ENCODE results near the gene OSR1. TPM values are rescaled to one million over a fixed set of nuclear protein-coding genes. Genes with fewer than 3 reads are reported as not detected.
A peak's percentile ranks its signal among the peaks of the same experiment; 100 is the strongest.

Gene OSR1
- total RNA-seq, 1 donor from 2014 or later: 10.4 TPM

DNA sequence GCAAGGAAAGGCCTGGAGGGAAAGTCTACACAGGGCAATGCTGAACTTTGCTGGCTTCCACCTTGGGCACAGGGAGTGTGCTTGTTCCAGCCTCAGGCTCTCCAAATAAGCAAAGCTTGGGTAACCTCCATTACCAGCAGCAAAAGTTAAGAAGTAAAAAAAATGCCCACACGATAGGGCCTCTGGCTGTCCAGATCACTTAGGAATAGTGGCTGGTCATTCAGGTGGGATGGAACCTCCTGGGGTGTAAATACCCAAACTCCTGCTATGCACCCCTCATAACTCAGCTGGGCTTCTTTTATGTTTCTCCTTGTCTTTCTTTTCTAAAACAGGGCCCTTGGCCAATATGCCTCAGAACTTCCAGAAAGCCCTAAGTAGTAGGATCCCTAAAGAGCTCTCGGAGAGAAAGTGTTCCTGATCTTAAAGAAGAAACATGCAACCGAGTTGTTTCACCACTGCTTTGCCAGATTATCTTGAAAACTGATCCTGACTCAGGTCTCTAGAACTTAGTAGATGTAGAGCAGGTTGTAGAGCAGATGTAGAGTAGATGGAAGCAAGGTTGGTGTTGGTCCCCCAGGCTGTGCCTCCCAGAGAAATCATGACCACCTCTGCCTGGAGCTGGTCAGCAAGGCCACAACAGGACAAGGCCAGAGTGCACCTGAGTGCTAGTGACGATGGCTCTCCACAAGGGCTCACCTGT, 2.0 kb upstream of the OSR1 start:
- peak overlapping the region in 1 of 3 donors; percentile 22 for H3K4me3 ChIP-seq (ENCODE audit: low read length in 3 of 3)
- H3K27me3 ChIP-seq (ENCODE audit: control insufficient read depth in 3 of 3, insufficient read depth in 3 of 3, low read length in 3 of 3): peaks cover 19 to 33% (median 26%) of the 10 kb centered on the region in 3 donors
- H3K4me1 ChIP-seq (ENCODE audit: control insufficient read depth in 3 of 3, insufficient read depth in 3 of 3, low read length in 3 of 3): peaks cover 26 to 39% (median 36%) of the 10 kb centered on the region in 3 donors
- no peaks in the 10 kb centered on the region for H3K9me3 ChIP-seq (ENCODE audit: control insufficient read depth in 3 of 3, low read length in 3 of 3)
- no peak overlapping the region for H3K27ac ChIP-seq (ENCODE audit: low read depth, low read length)
- no peak overlapping the region for H3K9ac ChIP-seq (ENCODE audit: low read depth in 1 of 3, low read length in 3 of 3)
- no peaks in the 10 kb centered on the region for H3K36me3 ChIP-seq (ENCODE audit: control insufficient read depth in 3 of 3, insufficient read depth in 3 of 3, low read length in 3 of 3)

DNA sequence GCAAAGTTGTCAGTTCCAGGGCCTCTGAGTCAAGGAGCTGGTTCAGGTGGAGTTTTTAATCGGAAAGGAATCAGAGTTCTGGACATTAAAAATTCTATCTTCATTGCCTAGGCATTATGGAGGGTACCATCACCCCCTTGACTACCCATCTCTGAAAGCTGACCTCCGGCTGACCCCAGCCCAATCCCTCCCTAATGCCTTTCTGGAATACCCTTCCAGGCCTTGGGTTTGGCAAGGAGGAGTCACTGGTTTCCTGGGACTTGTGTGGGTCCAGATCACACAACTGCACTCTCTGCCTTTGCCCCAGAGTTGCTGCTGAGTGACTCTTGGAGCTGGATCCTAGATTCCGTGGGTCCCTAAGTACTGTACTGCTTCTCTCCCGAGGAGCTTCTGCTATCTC, 1.0 kb upstream of the OSR1 start:
- Histone ChIP-seq H3K27me3 (ENCODE audit: control insufficient read depth in 3 of 3, insufficient read depth in 3 of 3, low read length in 3 of 3) (peaks cover 22 to 37% (median 33%) of the 10 kb centered on the region in 3 donors), H3K27ac (ENCODE audit: low read depth, low read length) (no peak overlapping the region)

DNA sequence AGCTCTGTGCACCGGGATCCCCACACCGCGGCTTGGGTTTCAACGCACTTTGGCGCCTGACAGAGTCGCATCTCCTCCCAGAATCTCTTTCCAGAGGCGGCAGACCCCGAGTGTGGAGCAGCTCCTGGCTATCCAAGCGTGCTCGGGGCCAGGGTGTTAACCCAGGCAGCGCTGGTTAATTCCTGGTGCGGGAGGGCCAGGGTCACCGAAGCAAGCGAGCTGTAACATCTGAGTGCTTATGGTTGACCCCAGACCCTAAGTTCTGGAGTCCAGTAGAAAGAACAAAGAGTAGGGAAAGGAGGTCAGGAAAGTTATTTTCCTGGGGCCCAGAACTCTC, 566 bp upstream of the OSR1 start:
- Histone ChIP-seq H3K27ac (ENCODE audit: low read depth, low read length) (peak overlapping the region; percentile 21), H3K36me3 (ENCODE audit: control insufficient read depth in 3 of 3, insufficient read depth in 3 of 3, low read length in 3 of 3) (no peaks in the 10 kb centered on the region), H3K9me3 (ENCODE audit: control insufficient read depth in 3 of 3, low read length in 3 of 3) (no peaks in the 10 kb centered on the region), H3K27me3 (ENCODE audit: control insufficient read depth in 3 of 3, insufficient read depth in 3 of 3, low read length in 3 of 3) (peaks cover 22 to 37% (median 35%) of the 10 kb centered on the region in 3 donors), H3K4me3 (ENCODE audit: low read length in 3 of 3) (peak overlapping the region; percentile 66 to 71 (median 71)), H3K4me1 (ENCODE audit: control insufficient read depth in 3 of 3, insufficient read depth in 3 of 3, low read length in 3 of 3) (peaks cover 26 to 49% (median 40%) of the 10 kb centered on the region in 3 donors), H3K9ac (ENCODE audit: low read depth in 1 of 3, low read length in 3 of 3) (peak overlapping the region; percentile 65 to 79 (median 66))

More for the DNA sequence above, 1.0 kb upstream of the OSR1 start:
- H3K36me3 ChIP-seq (ENCODE audit: control insufficient read depth in 3 of 3, insufficient read depth in 3 of 3, low read length in 3 of 3): no peaks in the 10 kb centered on the region
- peaks cover 26 to 48% (median 40%) of the 10 kb centered on the region in 3 donors for H3K4me1 ChIP-seq (ENCODE audit: control insufficient read depth in 3 of 3, insufficient read depth in 3 of 3, low read length in 3 of 3)
- H3K9me3 ChIP-seq (ENCODE audit: control insufficient read depth in 3 of 3, low read length in 3 of 3): no peaks in the 10 kb centered on the region
- H3K4me3 ChIP-seq (ENCODE audit: low read length in 3 of 3): no peak overlapping the region
- no peak overlapping the region for H3K9ac ChIP-seq (ENCODE audit: low read depth in 1 of 3, low read length in 3 of 3)

DNA sequence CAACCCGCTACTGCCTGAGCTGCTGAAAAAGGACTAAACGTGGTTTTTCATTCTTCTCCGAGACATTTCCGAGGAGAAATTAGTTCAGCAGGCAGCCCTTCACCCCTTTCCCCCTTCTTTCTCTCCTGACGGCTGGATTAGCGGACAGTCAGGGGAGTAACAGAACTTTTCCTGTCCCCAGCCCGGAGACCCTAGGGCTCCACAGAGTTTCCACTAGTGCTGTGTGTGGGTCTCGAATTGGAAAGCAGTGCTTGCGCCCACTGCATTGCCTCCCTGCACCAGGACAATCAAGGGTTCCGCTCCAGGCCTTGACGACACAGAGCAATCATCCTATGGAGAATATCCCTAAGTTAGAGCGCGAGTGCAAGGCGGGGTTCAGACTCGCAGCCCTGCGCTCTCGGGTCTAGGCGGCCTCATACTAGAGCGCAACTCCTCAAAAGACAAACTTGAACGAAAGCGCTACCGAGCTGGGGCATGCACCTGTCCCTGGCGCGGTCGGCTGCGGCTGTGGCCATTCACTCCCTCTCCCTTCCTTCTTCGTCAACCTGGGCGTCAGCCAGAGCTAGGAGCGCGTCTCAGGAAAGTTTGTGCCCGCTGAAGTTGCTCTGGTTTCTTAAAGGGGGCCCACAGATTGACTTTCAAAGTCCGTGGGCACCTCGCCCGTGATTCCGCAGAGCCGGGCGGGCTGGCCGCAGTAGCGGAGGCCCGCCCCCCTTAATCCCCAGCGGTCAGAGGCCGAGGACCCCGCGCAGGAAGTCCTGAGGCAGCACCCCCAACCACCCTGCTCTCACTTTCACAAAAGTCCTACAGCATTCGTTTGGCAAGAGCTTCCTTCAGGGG, 801 bp downstream of the OSR1 start:
- H3K4me3 ChIP-seq (ENCODE audit: low read length in 3 of 3): peak overlapping the region; percentile 83 to 86 (median 84)
- peaks cover 22 to 42% (median 36%) of the 10 kb centered on the region in 3 donors for H3K4me1 ChIP-seq (ENCODE audit: control insufficient read depth in 3 of 3, insufficient read depth in 3 of 3, low read length in 3 of 3)
- H3K9ac ChIP-seq (ENCODE audit: low read depth in 1 of 3, low read length in 3 of 3): peak overlapping the region; percentile 74 to 83 (median 77)
- H3K27ac ChIP-seq (ENCODE audit: low read depth, low read length): peak overlapping the region; percentile 55
- no peaks in the 10 kb centered on the region for H3K36me3 ChIP-seq (ENCODE audit: control insufficient read depth in 3 of 3, insufficient read depth in 3 of 3, low read length in 3 of 3)
- H3K27me3 ChIP-seq (ENCODE audit: control insufficient read depth in 3 of 3, insufficient read depth in 3 of 3, low read length in 3 of 3): peaks cover 22 to 41% (median 37%) of the 10 kb centered on the region in 3 donors
- H3K9me3 ChIP-seq (ENCODE audit: control insufficient read depth in 3 of 3, low read length in 3 of 3): no peaks in the 10 kb centered on the region

DNA sequence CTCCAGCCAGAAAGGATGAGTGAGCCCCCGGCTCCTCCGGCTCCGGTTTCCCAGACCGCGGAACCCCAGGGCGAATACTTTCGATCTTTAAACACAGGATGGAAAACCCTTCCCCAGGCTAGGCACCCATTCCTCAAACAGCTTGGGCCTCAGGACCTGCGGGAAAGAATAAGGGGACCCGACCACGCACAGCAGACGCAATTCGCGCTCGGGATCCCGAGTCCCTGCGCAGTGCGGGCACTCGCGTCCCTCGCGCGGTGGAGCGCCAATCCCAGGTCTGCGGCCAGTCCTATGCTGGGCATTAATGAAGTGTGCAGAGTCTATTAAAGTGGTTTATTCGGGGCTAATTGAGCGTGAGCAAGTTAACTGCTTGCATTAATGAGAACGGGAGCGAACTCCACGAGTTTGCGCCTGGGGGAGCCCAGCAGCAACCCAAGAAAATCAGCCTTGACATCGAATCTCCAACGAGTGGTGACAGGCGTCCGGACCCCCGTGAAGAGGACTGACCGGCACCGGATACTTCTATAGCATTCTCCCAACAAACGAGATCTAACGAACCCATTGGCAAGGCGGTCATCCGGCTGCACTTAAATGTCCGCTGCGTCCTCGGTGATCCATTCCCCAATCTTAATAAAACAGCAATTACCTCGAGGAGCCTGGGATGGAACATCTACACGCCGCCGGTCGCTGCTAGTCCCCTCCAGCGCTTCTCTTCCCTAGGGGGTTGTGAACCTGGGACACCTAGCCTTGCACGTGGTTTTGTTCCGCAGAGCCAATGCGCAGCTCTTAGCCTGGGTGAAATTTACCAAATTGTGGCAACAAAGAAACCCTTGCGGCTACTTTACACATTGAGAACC, 1.6 kb downstream of the OSR1 start:
- H3K27ac ChIP-seq (ENCODE audit: low read depth, low read length): no peak overlapping the region
- H3K36me3 ChIP-seq (ENCODE audit: control insufficient read depth in 3 of 3, insufficient read depth in 3 of 3, low read length in 3 of 3): peaks cover 0 to 6% (median 5%) of the 10 kb centered on the region in 3 donors
- H3K9ac ChIP-seq (ENCODE audit: low read depth in 1 of 3, low read length in 3 of 3): peak overlapping the region; percentile 74 to 83 (median 77)
- H3K4me1 ChIP-seq (ENCODE audit: control insufficient read depth in 3 of 3, insufficient read depth in 3 of 3, low read length in 3 of 3): peaks cover 19 to 39% (median 36%) of the 10 kb centered on the region in 3 donors
- H3K4me3 ChIP-seq (ENCODE audit: low read length in 3 of 3): peak overlapping the region; percentile 83 to 86 (median 84)
- no peaks in the 10 kb centered on the region for H3K9me3 ChIP-seq (ENCODE audit: control insufficient read depth in 3 of 3, low read length in 3 of 3)
- H3K27me3 ChIP-seq (ENCODE audit: control insufficient read depth in 3 of 3, insufficient read depth in 3 of 3, low read length in 3 of 3): peaks cover 26 to 41% (median 37%) of the 10 kb centered on the region in 3 donors

DNA sequence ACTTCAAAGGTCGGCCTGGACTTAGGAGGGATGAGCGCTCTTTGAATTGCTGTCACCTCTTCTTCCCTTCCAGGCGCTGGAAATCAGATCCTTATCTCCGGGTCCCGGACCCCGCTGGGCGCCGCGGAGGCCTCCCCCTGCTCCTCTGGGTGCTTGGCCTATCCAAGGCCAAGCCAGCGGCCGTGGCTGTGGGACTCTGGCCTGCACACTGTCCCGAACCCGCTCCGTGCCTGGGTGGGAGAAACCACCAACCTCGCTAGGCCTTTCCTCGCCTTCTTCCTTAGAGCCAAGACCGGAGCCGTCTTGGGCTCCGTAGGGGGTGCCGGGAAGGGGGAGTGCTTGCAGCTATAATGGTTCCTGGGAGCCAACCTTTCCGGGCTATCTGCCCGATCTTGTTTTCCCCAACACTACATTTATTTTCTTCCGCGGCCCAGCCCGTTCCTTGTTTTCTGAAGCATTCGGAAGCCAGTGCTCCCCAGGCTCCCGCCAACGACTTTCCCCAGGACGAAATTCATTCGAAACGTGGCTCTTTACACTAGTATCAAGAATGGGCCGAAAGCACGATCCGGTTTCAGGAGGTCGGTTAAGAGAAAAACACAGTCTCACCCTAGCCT, 2.4 kb downstream of the OSR1 start:
- Histone ChIP-seq H3K9ac (ENCODE audit: low read depth in 1 of 3, low read length in 3 of 3) (peak overlapping the region in 1 of 3 donors; percentile 54), H3K4me3 (ENCODE audit: low read length in 3 of 3) (peak overlapping the region in 1 of 3 donors; percentile 84), H3K4me1 (ENCODE audit: control insufficient read depth in 3 of 3, insufficient read depth in 3 of 3, low read length in 3 of 3) (peaks cover 17 to 32% (median 29%) of the 10 kb centered on the region in 3 donors), H3K27me3 (ENCODE audit: control insufficient read depth in 3 of 3, insufficient read depth in 3 of 3, low read length in 3 of 3) (peaks cover 20 to 37% (median 33%) of the 10 kb centered on the region in 3 donors), H3K9me3 (ENCODE audit: control insufficient read depth in 3 of 3, low read length in 3 of 3) (no peaks in the 10 kb centered on the region), H3K27ac (ENCODE audit: low read depth, low read length) (no peak overlapping the region), H3K36me3 (ENCODE audit: control insufficient read depth in 3 of 3, insufficient read depth in 3 of 3, low read length in 3 of 3) (peaks cover 0 to 6% (median 5%) of the 10 kb centered on the region in 3 donors)

DNA sequence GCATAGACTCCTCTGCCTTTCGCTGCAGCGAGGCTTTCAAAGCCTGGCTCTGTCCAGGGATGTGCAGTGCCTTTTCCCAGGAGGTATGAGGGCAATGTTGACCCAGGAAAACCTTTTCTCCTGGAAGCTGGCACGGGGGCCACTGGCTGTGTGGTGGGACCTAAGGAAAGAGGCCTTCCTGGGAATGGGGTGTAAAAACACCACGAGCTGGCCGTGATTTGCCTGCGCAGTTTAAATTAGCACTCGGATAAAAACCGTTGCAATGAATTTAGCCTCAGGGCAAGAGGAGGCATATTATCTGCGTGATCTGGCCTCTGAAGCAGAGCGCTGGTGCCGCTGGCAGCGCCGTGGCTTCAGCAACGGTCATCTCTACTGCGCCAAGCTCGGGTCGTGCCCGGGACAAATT, 3.0 kb downstream of the OSR1 start:
- peaks cover 16 to 37% (median 28%) of the 10 kb centered on the region in 3 donors for H3K27me3 ChIP-seq (ENCODE audit: control insufficient read depth in 3 of 3, insufficient read depth in 3 of 3, low read length in 3 of 3)

DNA sequence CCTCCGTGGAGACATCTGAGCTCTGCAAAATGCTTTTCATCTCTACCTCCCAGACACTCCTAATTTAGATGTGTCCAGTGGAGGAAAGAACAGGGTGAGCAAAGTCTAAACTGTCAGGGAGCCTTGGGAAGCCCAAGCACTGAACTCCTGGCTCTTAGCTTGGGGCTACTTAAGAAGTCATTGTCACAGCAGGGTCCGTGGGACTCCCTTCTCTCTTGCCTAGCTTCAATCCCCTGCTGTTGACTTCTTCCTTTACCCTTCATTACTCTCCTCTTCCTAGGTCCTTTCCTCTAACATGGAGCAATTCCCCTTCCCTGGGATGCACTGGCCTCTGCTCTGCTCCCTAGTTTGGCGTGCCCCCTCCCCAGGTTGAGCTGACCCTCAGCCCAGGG, 3.4 kb downstream of the OSR1 start:
- Histone ChIP-seq H3K9ac (ENCODE audit: low read depth in 1 of 3, low read length in 3 of 3) (peak overlapping the region in 1 of 3 donors; percentile 16), H3K36me3 (ENCODE audit: control insufficient read depth in 3 of 3, insufficient read depth in 3 of 3, low read length in 3 of 3) (peaks cover 0 to 6% (median 5%) of the 10 kb centered on the region in 3 donors), H3K9me3 (ENCODE audit: control insufficient read depth in 3 of 3, low read length in 3 of 3) (no peaks in the 10 kb centered on the region), H3K4me1 (ENCODE audit: control insufficient read depth in 3 of 3, insufficient read depth in 3 of 3, low read length in 3 of 3) (peaks cover 17 to 30% (median 28%) of the 10 kb centered on the region in 3 donors), H3K4me3 (ENCODE audit: low read length in 3 of 3) (peak overlapping the region in 2 of 3 donors; percentile 13 to 84), H3K27ac (ENCODE audit: low read depth, low read length) (no peak overlapping the region), H3K27me3 (ENCODE audit: control insufficient read depth in 3 of 3, insufficient read depth in 3 of 3, low read length in 3 of 3) (peaks cover 16 to 37% (median 28%) of the 10 kb centered on the region in 3 donors)

More for the DNA sequence above, 3.0 kb downstream of the OSR1 start:
- Histone ChIP-seq H3K4me1 (ENCODE audit: control insufficient read depth in 3 of 3, insufficient read depth in 3 of 3, low read length in 3 of 3) (peaks cover 17 to 30% (median 28%) of the 10 kb centered on the region in 3 donors), H3K9ac (ENCODE audit: low read depth in 1 of 3, low read length in 3 of 3) (peak overlapping the region in 1 of 3 donors; percentile 16), H3K4me3 (ENCODE audit: low read length in 3 of 3) (peak overlapping the region in 2 of 3 donors; percentile 13 to 84), H3K9me3 (ENCODE audit: control insufficient read depth in 3 of 3, low read length in 3 of 3) (no peaks in the 10 kb centered on the region), H3K36me3 (ENCODE audit: control insufficient read depth in 3 of 3, insufficient read depth in 3 of 3, low read length in 3 of 3) (peaks cover 0 to 6% (median 5%) of the 10 kb centered on the region in 3 donors), H3K27ac (ENCODE audit: low read depth, low read length) (no peak overlapping the region)

DNA sequence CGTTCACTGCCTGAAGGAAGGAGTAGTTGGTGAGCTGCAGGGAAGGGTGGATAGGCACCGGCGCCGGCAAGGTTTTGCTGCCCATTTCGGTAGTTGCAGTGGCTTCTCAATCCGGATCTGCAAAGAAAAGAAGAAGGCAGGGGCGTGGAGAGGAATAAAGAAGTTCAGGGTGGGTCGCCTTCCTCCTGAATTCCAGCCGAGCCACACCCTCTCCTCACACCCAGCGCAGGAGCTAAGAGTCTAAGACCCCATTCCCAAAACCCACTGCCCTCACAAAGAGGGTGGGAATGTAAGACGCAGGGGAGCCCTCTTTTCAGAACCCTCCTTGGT, 4.7 kb downstream of the OSR1 start:
- peaks cover 0 to 6% (median 5%) of the 10 kb centered on the region in 3 donors for H3K36me3 ChIP-seq (ENCODE audit: control insufficient read depth in 3 of 3, insufficient read depth in 3 of 3, low read length in 3 of 3)
- no peak overlapping the region for H3K4me3 ChIP-seq (ENCODE audit: low read length in 3 of 3)
- H3K9ac ChIP-seq (ENCODE audit: low read depth in 1 of 3, low read length in 3 of 3): no peak overlapping the region
- no peaks in the 10 kb centered on the region for H3K9me3 ChIP-seq (ENCODE audit: control insufficient read depth in 3 of 3, low read length in 3 of 3)
- H3K4me1 ChIP-seq (ENCODE audit: control insufficient read depth in 3 of 3, insufficient read depth in 3 of 3, low read length in 3 of 3): peaks cover 12 to 25% (median 23%) of the 10 kb centered on the region in 3 donors
- H3K27ac ChIP-seq (ENCODE audit: low read depth, low read length): no peak overlapping the region
- peaks cover 16 to 38% (median 22%) of the 10 kb centered on the region in 3 donors for H3K27me3 ChIP-seq (ENCODE audit: control insufficient read depth in 3 of 3, insufficient read depth in 3 of 3, low read length in 3 of 3)
